GM23338 (cell line): ENCODE measurements around the gene NLRP6. TPM values are rescaled to one million over a fixed set of nuclear protein-coding genes. Genes with fewer than 3 reads are reported as not detected.

Experiments
- ATAC-seq: fragments of 200-7000 bp; cut with Tn5 transposase; 3 replicates; pipeline ENCODE4 v1.9.1; 2020
- DNase-seq: peaks from one replicate; pipeline ENCODE4 v3.0.0-alpha.2; 2015; ENCODE audit warnings: low spot score
- H2AFZ ChIP-seq: fragments of 200-600 bp; sonication (generic); 2 replicates; pipeline ENCODE4 v1.8.0; 2016; ENCODE audit warnings: antibody characterized with exemption, mild to moderate bottlenecking, moderate library complexity
- H3F3A ChIP-seq: fragments of 200-600 bp; sonication (generic); replicated peaks from 2 replicates; pipeline ENCODE4 v1.8.0; 2017; ENCODE audit warnings: antibody characterized with exemption, mixed run types, low read depth
- H3K27ac ChIP-seq: fragments of 200-600 bp; sonication (generic); 2 replicates; pipeline ENCODE4 v1.6.1; 2016; ENCODE audit warnings: low read depth
- H3K27me3 ChIP-seq: fragments of 200-600 bp; sonication (generic); 2 replicates; pipeline ENCODE4 v1.8.0; 2016; ENCODE audit warnings: mild to moderate bottlenecking, mixed run types, moderate library complexity; ENCODE audit not compliant: insufficient read depth
- H3K36me3 ChIP-seq: fragments of 200-600 bp; sonication (generic); 2 replicates; pipeline ENCODE4 v1.8.0; 2016; ENCODE audit warnings: mild to moderate bottlenecking; ENCODE audit not compliant: insufficient read depth
- H3K4me1 ChIP-seq: fragments of 200-600 bp; sonication (generic); 2 replicates; pipeline ENCODE4 v1.8.0; 2016; ENCODE audit warnings: mild to moderate bottlenecking, moderate library complexity; ENCODE audit not compliant: insufficient read depth
- H3K4me2 ChIP-seq: fragments of 200-600 bp; sonication (generic); 2 replicates; pipeline ENCODE4 v1.7.1; 2017; ENCODE audit warnings: mixed run types
- H3K4me3 ChIP-seq: fragments of 200-600 bp; sonication (generic); 2 replicates; pipeline ENCODE4 v1.6.1; 2016; ENCODE audit warnings: mixed run types
- H3K79me2 ChIP-seq: fragments of 200-600 bp; sonication (generic); replicated peaks from 2 replicates; pipeline ENCODE4 v1.8.0; 2017; ENCODE audit warnings: mild to moderate bottlenecking; ENCODE audit not compliant: insufficient read depth
- H3K9me2 ChIP-seq: fragments of 200-600 bp; sonication (generic); 2 replicates; pipeline ENCODE4 v1.8.0; 2017; ENCODE audit not compliant: insufficient read depth
- H4K20me1 ChIP-seq: fragments of 200-600 bp; sonication (generic); replicated peaks from 2 replicates; pipeline ENCODE4 v1.8.0; 2017; ENCODE audit warnings: mild to moderate bottlenecking; ENCODE audit not compliant: insufficient read depth
- H3K27ac Mint-ChIP-seq: 2 replicates; pipeline ENCODE4 v1.8.0; 2020; ENCODE audit warnings: inconsistent platforms, mild to moderate bottlenecking, moderate library complexity, mixed read lengths
- H3K27me3 Mint-ChIP-seq: 3 replicates; pipeline ENCODE4 v1.8.0; 2022; ENCODE audit warnings: low read depth, mild to moderate bottlenecking, moderate library complexity, mixed read lengths, inconsistent platforms; ENCODE audit not compliant: insufficient read depth, poor library complexity
- H3K36me3 Mint-ChIP-seq: 3 replicates; pipeline ENCODE4 v1.8.0; 2021; ENCODE audit warnings: low read depth, mild to moderate bottlenecking, inconsistent platforms, moderate library complexity, mixed read lengths
- H3K4me1 Mint-ChIP-seq: 3 replicates; pipeline ENCODE4 v1.8.0; 2020; ENCODE audit warnings: mild to moderate bottlenecking, inconsistent platforms, mixed read lengths
- H3K4me3 Mint-ChIP-seq: 3 replicates; pipeline ENCODE4 v1.8.0; 2021; ENCODE audit warnings: moderate library complexity, mild to moderate bottlenecking, inconsistent platforms, mixed read lengths
- H3K9me3 Mint-ChIP-seq: 3 replicates; pipeline ENCODE4 v1.8.0; 2020; ENCODE audit warnings: moderate library complexity, mild to moderate bottlenecking, inconsistent platforms, mixed read lengths
- CREB1 ChIP-seq: fragments of 250-450 bp; sonication (Bioruptor Pico); IDR thresholded peaks from 2 replicates; pipeline ENCODE4 v1.5.0; 2020; ENCODE audit warnings: low read depth, mild to moderate bottlenecking, moderate library complexity
- EZH2 ChIP-seq: fragments of 200-600 bp; sonication (generic); IDR thresholded peaks from one replicate; pipeline ENCODE4 v1.8.0; 2017; ENCODE audit warnings: antibody characterized with exemption, mild to moderate bottlenecking, low read depth; ENCODE audit not compliant: unreplicated experiment
- EZH2phosphoT487 ChIP-seq: fragments of 200-600 bp; sonication (generic); IDR thresholded peaks from one replicate; pipeline ENCODE4 v1.8.1; 2018; ENCODE audit warnings: antibody characterized with exemption; ENCODE audit not compliant: unreplicated experiment
- JUNB ChIP-seq: IDR thresholded peaks from one replicate; pipeline ENCODE4 v1.6.1; 2016; ENCODE audit warnings: antibody characterized with exemption; ENCODE audit not compliant: unreplicated experiment
- NANOG ChIP-seq: IDR thresholded peaks from 2 replicates; pipeline ENCODE4 v1.6.1; 2016; ENCODE audit warnings: antibody characterized with exemption, borderline replicate concordance
- POLR2AphosphoS5 ChIP-seq: IDR thresholded peaks from 2 replicates; pipeline ENCODE4 v1.6.1; 2016; ENCODE audit warnings: antibody characterized with exemption, low read depth
- REST ChIP-seq: IDR thresholded peaks from one replicate; pipeline ENCODE4 v1.6.1; 2018; ENCODE audit warnings: antibody characterized with exemption; ENCODE audit not compliant: unreplicated experiment
- STAT1 ChIP-seq: IDR thresholded peaks from one replicate; pipeline ENCODE4 v1.6.1; 2016; ENCODE audit warnings: antibody characterized with exemption; ENCODE audit not compliant: unreplicated experiment
- ZNF114 ChIP-seq: fragments of 250-450 bp; sonication (Bioruptor Pico); IDR thresholded peaks from 2 replicates; pipeline ENCODE4 v1.5.0; 2020; ENCODE audit warnings: mild to moderate bottlenecking, moderate library complexity
- ZNF331 ChIP-seq: fragments of 250-450 bp; sonication (Bioruptor Pico); IDR thresholded peaks from 2 replicates; pipeline ENCODE4 v1.5.0; 2020; ENCODE audit warnings: low read depth, mild to moderate bottlenecking, moderate library complexity
- polyA plus RNA-seq: library from polyadenylated mRNA; unstranded; fragments of >200 nt; fragmentation: Nextera tagmentation; extraction: Ambion mirVana; gene quantifications from 2 replicates; pipeline ENCODE4 v1.2.1, GENCODE V29; 2016
- total RNA-seq: library from RNA; depleted of rRNA; stranded (reverse); fragments of >200 nt; shearing (Covaris generic); gene quantifications from 2 replicates; pipeline ENCODE4 v1.2.3, GENCODE V29; 2014
- TF ChIP-seq, protein P1 (sequence below): fragments of 250-450 bp; sonication (Bioruptor Pico); IDR thresholded peaks from 2 replicates; pipeline ENCODE4 v1.5.0; 2020; ENCODE audit warnings: mild to moderate bottlenecking, moderate library complexity
- TF ChIP-seq, protein P2 (sequence below): IDR thresholded peaks from 2 replicates; pipeline ENCODE4 v1.6.1; 2016; ENCODE audit warnings: antibody characterized with exemption
- TF ChIP-seq, protein P3 (sequence below), 2 experiments: fragments of 200-600 bp in 1 of 2; sonication (generic) in 1 of 2; conservative IDR thresholded peaks; 2 replicates each; pipeline versions ENCODE4 v1.5.1 to v1.6.1; 2016 to 2017; ENCODE audit warnings: antibody characterized with exemption in 2 of 2, low read depth in 2 of 2, mild to moderate bottlenecking in 2 of 2, moderate library complexity in 1 of 2

The NLRP6 gene
- total and polyA plus RNA-seq, 2 experiments from 2014 or later: 0.15 to 0.73 TPM

DNA sequence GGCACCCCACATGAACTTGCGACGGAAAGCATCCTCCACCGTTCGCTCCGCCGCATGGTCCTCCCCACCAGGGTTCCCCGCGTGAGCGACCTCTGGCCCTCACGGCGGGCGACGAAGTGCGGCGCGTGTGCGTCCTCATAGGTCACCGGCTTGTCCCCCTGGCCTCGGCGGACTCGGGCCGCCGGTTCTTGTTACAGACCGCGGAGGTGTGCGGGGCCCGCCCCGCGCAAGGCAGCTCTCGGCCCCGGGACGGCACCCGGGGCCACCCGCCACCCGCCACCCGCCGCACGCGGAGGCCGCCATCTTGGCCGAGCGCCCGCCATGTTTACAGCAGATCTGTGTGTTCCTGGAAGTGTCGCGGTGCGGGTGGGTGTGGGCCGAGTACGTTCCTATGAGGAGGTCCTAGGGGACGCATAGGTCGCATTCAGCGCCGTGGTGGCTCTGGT, 25.9 kb downstream of the NLRP6 start:
- peaks cover 62% of the 10 kb centered on the region for H3K4me1 Mint-ChIP-seq
- peaks cover 10% of the 10 kb centered on the region for H3K36me3 Mint-ChIP-seq
- H3K9me3 Mint-ChIP-seq: peaks cover 7% of the 10 kb centered on the region; the same call in 2 of the 3 replicates
- TF ChIP-seq STAT1: no peak
- no peak for TF ChIP-seq POLR2AphosphoS5
- no peak for TF ChIP-seq REST
- TF ChIP-seq, protein P1, sequence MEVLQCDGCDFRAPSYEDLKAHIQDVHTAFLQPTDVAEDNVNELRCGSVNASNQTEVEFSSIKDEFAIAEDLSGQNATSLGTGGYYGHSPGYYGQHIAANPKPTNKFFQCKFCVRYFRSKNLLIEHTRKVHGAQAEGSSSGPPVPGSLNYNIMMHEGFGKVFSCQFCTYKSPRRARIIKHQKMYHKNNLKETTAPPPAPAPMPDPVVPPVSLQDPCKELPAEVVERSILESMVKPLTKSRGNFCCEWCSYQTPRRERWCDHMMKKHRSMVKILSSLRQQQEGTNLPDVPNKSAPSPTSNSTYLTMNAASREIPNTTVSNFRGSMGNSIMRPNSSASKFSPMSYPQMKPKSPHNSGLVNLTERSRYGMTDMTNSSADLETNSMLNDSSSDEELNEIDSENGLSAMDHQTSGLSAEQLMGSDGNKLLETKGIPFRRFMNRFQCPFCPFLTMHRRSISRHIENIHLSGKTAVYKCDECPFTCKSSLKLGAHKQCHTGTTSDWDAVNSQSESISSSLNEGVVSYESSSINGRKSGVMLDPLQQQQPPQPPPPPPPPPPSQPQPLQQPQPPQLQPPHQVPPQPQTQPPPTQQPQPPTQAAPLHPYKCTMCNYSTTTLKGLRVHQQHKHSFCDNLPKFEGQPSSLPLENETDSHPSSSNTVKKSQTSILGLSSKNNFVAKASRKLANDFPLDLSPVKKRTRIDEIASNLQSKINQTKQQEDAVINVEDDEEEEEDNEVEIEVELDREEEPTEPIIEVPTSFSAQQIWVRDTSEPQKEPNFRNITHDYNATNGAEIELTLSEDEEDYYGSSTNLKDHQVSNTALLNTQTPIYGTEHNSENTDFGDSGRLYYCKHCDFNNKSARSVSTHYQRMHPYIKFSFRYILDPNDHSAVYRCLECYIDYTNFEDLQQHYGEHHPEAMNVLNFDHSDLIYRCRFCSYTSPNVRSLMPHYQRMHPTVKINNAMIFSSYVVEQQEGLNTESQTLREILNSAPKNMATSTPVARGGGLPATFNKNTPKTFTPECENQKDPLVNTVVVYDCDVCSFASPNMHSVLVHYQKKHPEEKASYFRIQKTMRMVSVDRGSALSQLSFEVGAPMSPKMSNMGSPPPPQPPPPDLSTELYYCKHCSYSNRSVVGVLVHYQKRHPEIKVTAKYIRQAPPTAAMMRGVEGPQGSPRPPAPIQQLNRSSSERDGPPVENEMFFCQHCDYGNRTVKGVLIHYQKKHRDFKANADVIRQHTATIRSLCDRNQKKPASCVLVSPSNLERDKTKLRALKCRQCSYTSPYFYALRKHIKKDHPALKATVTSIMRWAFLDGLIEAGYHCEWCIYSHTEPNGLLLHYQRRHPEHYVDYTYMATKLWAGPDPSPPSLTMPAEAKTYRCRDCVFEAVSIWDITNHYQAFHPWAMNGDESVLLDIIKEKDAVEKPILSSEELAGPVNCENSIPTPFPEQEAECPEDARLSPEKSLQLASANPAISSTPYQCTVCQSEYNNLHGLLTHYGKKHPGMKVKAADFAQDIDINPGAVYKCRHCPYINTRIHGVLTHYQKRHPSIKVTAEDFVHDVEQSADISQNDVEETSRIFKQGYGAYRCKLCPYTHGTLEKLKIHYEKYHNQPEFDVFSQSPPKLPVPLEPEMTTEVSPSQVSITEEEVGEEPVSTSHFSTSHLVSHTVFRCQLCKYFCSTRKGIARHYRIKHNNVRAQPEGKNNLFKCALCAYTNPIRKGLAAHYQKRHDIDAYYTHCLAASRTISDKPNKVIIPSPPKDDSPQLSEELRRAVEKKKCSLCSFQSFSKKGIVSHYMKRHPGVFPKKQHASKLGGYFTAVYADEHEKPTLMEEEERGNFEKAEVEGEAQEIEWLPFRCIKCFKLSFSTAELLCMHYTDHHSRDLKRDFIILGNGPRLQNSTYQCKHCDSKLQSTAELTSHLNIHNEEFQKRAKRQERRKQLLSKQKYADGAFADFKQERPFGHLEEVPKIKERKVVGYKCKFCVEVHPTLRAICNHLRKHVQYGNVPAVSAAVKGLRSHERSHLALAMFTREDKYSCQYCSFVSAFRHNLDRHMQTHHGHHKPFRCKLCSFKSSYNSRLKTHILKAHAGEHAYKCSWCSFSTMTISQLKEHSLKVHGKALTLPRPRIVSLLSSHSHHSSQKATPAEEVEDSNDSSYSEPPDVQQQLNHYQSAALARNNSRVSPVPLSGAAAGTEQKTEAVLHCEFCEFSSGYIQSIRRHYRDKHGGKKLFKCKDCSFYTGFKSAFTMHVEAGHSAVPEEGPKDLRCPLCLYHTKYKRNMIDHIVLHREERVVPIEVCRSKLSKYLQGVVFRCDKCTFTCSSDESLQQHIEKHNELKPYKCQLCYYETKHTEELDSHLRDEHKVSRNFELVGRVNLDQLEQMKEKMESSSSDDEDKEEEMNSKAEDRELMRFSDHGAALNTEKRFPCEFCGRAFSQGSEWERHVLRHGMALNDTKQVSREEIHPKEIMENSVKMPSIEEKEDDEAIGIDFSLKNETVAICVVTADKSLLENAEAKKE (CRISPR knock-in tag): no peak
- TF ChIP-seq, protein P2, sequence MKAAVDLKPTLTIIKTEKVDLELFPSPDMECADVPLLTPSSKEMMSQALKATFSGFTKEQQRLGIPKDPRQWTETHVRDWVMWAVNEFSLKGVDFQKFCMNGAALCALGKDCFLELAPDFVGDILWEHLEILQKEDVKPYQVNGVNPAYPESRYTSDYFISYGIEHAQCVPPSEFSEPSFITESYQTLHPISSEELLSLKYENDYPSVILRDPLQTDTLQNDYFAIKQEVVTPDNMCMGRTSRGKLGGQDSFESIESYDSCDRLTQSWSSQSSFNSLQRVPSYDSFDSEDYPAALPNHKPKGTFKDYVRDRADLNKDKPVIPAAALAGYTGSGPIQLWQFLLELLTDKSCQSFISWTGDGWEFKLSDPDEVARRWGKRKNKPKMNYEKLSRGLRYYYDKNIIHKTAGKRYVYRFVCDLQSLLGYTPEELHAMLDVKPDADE: no peak
- TF ChIP-seq NANOG: no peak
- no peak for TF ChIP-seq JUNB
- no peak for TF ChIP-seq EZH2phosphoT487
- no peak for TF ChIP-seq ZNF114 (CRISPR knock-in tag)
- TF ChIP-seq ZNF331 (CRISPR knock-in tag): no peak
- TF ChIP-seq, protein P3, sequence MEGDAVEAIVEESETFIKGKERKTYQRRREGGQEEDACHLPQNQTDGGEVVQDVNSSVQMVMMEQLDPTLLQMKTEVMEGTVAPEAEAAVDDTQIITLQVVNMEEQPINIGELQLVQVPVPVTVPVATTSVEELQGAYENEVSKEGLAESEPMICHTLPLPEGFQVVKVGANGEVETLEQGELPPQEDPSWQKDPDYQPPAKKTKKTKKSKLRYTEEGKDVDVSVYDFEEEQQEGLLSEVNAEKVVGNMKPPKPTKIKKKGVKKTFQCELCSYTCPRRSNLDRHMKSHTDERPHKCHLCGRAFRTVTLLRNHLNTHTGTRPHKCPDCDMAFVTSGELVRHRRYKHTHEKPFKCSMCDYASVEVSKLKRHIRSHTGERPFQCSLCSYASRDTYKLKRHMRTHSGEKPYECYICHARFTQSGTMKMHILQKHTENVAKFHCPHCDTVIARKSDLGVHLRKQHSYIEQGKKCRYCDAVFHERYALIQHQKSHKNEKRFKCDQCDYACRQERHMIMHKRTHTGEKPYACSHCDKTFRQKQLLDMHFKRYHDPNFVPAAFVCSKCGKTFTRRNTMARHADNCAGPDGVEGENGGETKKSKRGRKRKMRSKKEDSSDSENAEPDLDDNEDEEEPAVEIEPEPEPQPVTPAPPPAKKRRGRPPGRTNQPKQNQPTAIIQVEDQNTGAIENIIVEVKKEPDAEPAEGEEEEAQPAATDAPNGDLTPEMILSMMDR (conservative IDR thresholded peaks at IDR 0.05; ENCODE audit: low read depth in 2 of 2): no peak
- TF ChIP-seq CREB1 (CRISPR knock-in tag): no peak
- TF ChIP-seq EZH2: no peak
- ATAC-seq (no peak), DNase-seq (no peak)
- H3K4me1 ChIP-seq: peaks cover 68% of the 10 kb centered on the region
- H3K4me2 ChIP-seq: peak overlapping the region; percentile 12; the same call in 1 of the 2 replicates
- peaks cover 39% of the 10 kb centered on the region for H3K27me3 Mint-ChIP-seq
- H2AFZ ChIP-seq: no peak overlapping the region
- no peaks in the 10 kb centered on the region for H3K36me3 ChIP-seq
- peaks cover 2% of the 10 kb centered on the region for H3K79me2 ChIP-seq
- H3K9me2 ChIP-seq: no peaks in the 10 kb centered on the region
- no peak overlapping the region for H3K4me3 Mint-ChIP-seq
- H3F3A ChIP-seq: peaks cover 27% of the 10 kb centered on the region
- no peaks in the 10 kb centered on the region for H3K27me3 ChIP-seq
- H3K27ac ChIP-seq: peak overlapping the region; percentile 96
- H3K27ac Mint-ChIP-seq: no peak overlapping the region; the same call in 1 of the 2 replicates
- H4K20me1 ChIP-seq: no peaks in the 10 kb centered on the region
- no peak overlapping the region for H3K4me3 ChIP-seq
